Neural cell (in vitro differentiated cells): ENCODE data around the gene GOLGA6L2. TPM values are rescaled to one million over a fixed set of nuclear protein-coding genes. Genes with fewer than 3 reads are reported as not detected.

Source experiments
- H2AFZ ChIP-seq: fragments of 200-600, 300-800 bp; sonication (generic), shearing (Covaris generic); 2 replicates; pipeline ENCODE4 v1.6.0; 2014; ENCODE audit warnings: low read depth, mild to moderate bottlenecking, antibody characterized with exemption, low read length, moderate library complexity
- H3F3A ChIP-seq: fragments of 200-600 bp; shearing (Covaris generic); 2 replicates; pipeline ENCODE4 v1.6.1; 2016; ENCODE audit warnings: mild to moderate bottlenecking, moderate library complexity, mixed read lengths, antibody characterized with exemption, low read length; ENCODE audit not compliant: insufficient read depth, poor library complexity, severe bottlenecking
- H3K27ac ChIP-seq: fragments of 200-600, 300-800 bp; sonication (generic), shearing (Covaris generic); 2 replicates; pipeline ENCODE4 v1.5.1; 2014; ENCODE audit warnings: mild to moderate bottlenecking, low read length, moderate library complexity
- H3K27me3 ChIP-seq: fragments of 300-800, 200-600 bp; sonication (generic), shearing (Covaris generic); 2 replicates; pipeline ENCODE4 v1.6.0; 2014; ENCODE audit warnings: mild to moderate bottlenecking, low read depth, low read length, moderate library complexity; ENCODE audit not compliant: insufficient read depth
- H3K36me3 ChIP-seq: fragments of 300-800, 200-600 bp; sonication (generic), shearing (Covaris generic); 2 replicates; pipeline ENCODE4 v1.5.1; 2014; ENCODE audit warnings: mild to moderate bottlenecking, antibody characterized with exemption, low read length, moderate library complexity; ENCODE audit not compliant: insufficient read depth
- H3K4me2 ChIP-seq: fragments of 300-800, 200-600 bp; sonication (generic), shearing (Covaris generic); 2 replicates; pipeline ENCODE4 v1.6.0; 2014; ENCODE audit warnings: mild to moderate bottlenecking, low read length
- H3K4me3 ChIP-seq: fragments of 300-800, 200-600 bp; sonication (generic), shearing (Covaris generic); 2 replicates; pipeline ENCODE4 v1.5.1; 2014; ENCODE audit warnings: mild to moderate bottlenecking, low read length, moderate library complexity
- H3K79me2 ChIP-seq: fragments of 200-600 bp; shearing (Covaris generic); replicated peaks from 2 replicates; pipeline ENCODE4 v1.6.0; 2014; ENCODE audit warnings: mild to moderate bottlenecking, low read length, moderate library complexity; ENCODE audit not compliant: insufficient read depth
- H3K9ac ChIP-seq: fragments of 300-800, 200-600 bp; sonication (generic), shearing (Covaris generic); 2 replicates; pipeline ENCODE4 v1.6.1; 2016; ENCODE audit warnings: mild to moderate bottlenecking, low read length, mixed read lengths
- H3K9me2 ChIP-seq: fragments of 200-600 bp; shearing (Covaris generic); 2 replicates; pipeline ENCODE4 v1.6.1; 2016; ENCODE audit warnings: mild to moderate bottlenecking, low read length, mixed read lengths; ENCODE audit not compliant: insufficient read depth
- H3K9me3 ChIP-seq: fragments of 200-600, 300-800 bp; sonication (generic), shearing (Covaris generic); 2 replicates; pipeline ENCODE4 v1.6.1; 2016; ENCODE audit warnings: mild to moderate bottlenecking, mixed run types, low read length, moderate library complexity, mixed read lengths
- H4K20me1 ChIP-seq: fragments of 200-600 bp; shearing (Covaris generic); 2 replicates; pipeline ENCODE4 v1.6.1; 2016; ENCODE audit warnings: mild to moderate bottlenecking, mixed run types; ENCODE audit not compliant: insufficient read depth
- CTCF ChIP-seq: fragments of 450-650 bp; IDR thresholded peaks from 2 replicates; pipeline ENCODE4 v1.5.1; 2014; ENCODE audit warnings: antibody characterized with exemption, mild to moderate bottlenecking, moderate library complexity; ENCODE audit not compliant: poor library complexity, severe bottlenecking
- EP300 ChIP-seq: fragments of 450-650 bp; conservative IDR thresholded peaks from 2 replicates; pipeline ENCODE4 v1.6.1; 2014; ENCODE audit warnings: antibody characterized with exemption, mild to moderate bottlenecking, moderate library complexity; ENCODE audit not compliant: poor library complexity, severe bottlenecking
- EZH2 ChIP-seq: fragments of 200-600, 300-800 bp; shearing (Covaris generic), sonication (generic); IDR thresholded peaks from 2 replicates; pipeline ENCODE4 v1.6.1; 2014; ENCODE audit warnings: antibody characterized with exemption, low read length, borderline replicate concordance, mild to moderate bottlenecking; ENCODE audit not compliant: insufficient read depth, poor library complexity, severe bottlenecking
- MXI1 ChIP-seq: fragments of 450-650 bp; conservative IDR thresholded peaks from 2 replicates; pipeline ENCODE4 v1.6.1; 2014; ENCODE audit warnings: antibody characterized with exemption, mild to moderate bottlenecking; ENCODE audit not compliant: poor library complexity, severe bottlenecking
- POLR2AphosphoS5 ChIP-seq: IDR thresholded peaks from 2 replicates; pipeline ENCODE4 v1.6.1; 2012
- RAD21 ChIP-seq: fragments of 450-650 bp; conservative IDR thresholded peaks from 2 replicates; pipeline ENCODE4 v1.6.1; 2014; ENCODE audit warnings: antibody characterized with exemption, mild to moderate bottlenecking, moderate library complexity
- REST ChIP-seq: IDR thresholded peaks from 2 replicates; pipeline ENCODE4 v1.6.1; 2012; ENCODE audit warnings: borderline replicate concordance
- SMC3 ChIP-seq: fragments of 450-650 bp; conservative IDR thresholded peaks from 2 replicates; pipeline ENCODE4 v1.6.1; 2014; ENCODE audit warnings: antibody characterized with exemption, mild to moderate bottlenecking, moderate library complexity; ENCODE audit not compliant: poor library complexity
- TAF1 ChIP-seq: IDR thresholded peaks from 2 replicates; pipeline ENCODE4 v1.6.1; 2012; ENCODE audit warnings: low read depth
- polyA plus RNA-seq: library from polyadenylated mRNA; depleted of rRNA; stranded (reverse); fragments of >200 nt; gene quantifications from 2 replicates; pipeline ENCODE4 v1.2.3, GENCODE V29; 2014

GOLGA6L2 gene
- polyA plus RNA-seq, 1 donor from 2014 or later, result not detected

GRCh38 chr15:23395832-23396231, 51.2 kb downstream of the GOLGA6L2 start:
- Histone ChIP-seq H3K4me2 (no peak overlapping the region), H3K27ac (no peak overlapping the region), H3K36me3 (no peaks in the 10 kb centered on the region), H4K20me1 (no peaks in the 10 kb centered on the region), H2AFZ (no peak overlapping the region), H3K4me3 (no peak overlapping the region), H3K9ac (no peak overlapping the region), H3K9me3 (no peaks in the 10 kb centered on the region), H3K9me2 (no peaks in the 10 kb centered on the region), H3K79me2 (no peaks in the 10 kb centered on the region), H3F3A (no peaks in the 10 kb centered on the region), H3K27me3 (no peaks in the 10 kb centered on the region)
- no peak for TF ChIP-seq TAF1
- TF ChIP-seq EZH2, result no peak
- no peak for TF ChIP-seq RAD21
- no peak for TF ChIP-seq SMC3
- TF ChIP-seq POLR2AphosphoS5, result no peak
- no peak for TF ChIP-seq REST
- no peak for TF ChIP-seq EP300
- no peak for TF ChIP-seq CTCF
- TF ChIP-seq MXI1, result no peak

GRCh38 chr15:23395030-23395692, 51.9 kb downstream of the GOLGA6L2 start:
- Histone ChIP-seq H3K9me2 (no peaks in the 10 kb centered on the region), H3K27me3 (no peaks in the 10 kb centered on the region), H3K4me3 (no peak overlapping the region), H3F3A (no peaks in the 10 kb centered on the region), H3K9ac (no peak overlapping the region), H3K9me3 (no peaks in the 10 kb centered on the region), H4K20me1 (no peaks in the 10 kb centered on the region), H3K36me3 (no peaks in the 10 kb centered on the region), H3K27ac (no peak overlapping the region), H2AFZ (no peak overlapping the region), H3K4me2 (no peak overlapping the region), H3K79me2 (no peaks in the 10 kb centered on the region)
- TF ChIP-seq SMC3 (no peak), TAF1 (no peak), MXI1 (no peak), EZH2 (no peak), EP300 (no peak), POLR2AphosphoS5 (no peak), CTCF (no peak), REST (no peak), RAD21 (no peak)
